H9 (cell line): ENCODE measurements around the gene PTOV1. TPM values are rescaled to one million over a fixed set of nuclear protein-coding genes. Genes with fewer than 3 reads are reported as not detected.

Experiments used
- DNase-seq: peaks from one replicate; pipeline ENCODE4 v3.0.0-alpha.2; 2017
- H2AFZ ChIP-seq: one replicate; pipeline ENCODE4 v1.6.1; 2013; ENCODE audit warnings: mild to moderate bottlenecking, low read length, control low read depth, moderate library complexity
- H2AK5ac ChIP-seq: 2 replicates; pipeline ENCODE4 v1.6.1; 2013; ENCODE audit warnings: low read length, control low read depth, mixed read lengths; ENCODE audit not compliant: insufficient read length
- H2BK120ac ChIP-seq: one replicate; pipeline ENCODE4 v1.6.1; 2013; ENCODE audit warnings: low read depth, mild to moderate bottlenecking, low read length, control low read depth, inconsistent platforms; ENCODE audit not compliant: poor library complexity, severe bottlenecking
- H2BK12ac ChIP-seq: 2 replicates; pipeline ENCODE4 v1.6.1; 2013; ENCODE audit warnings: low read length, control low read depth, mixed read lengths, low read depth; ENCODE audit not compliant: insufficient read length
- H2BK15ac ChIP-seq: 2 replicates; pipeline ENCODE4 v1.6.1; 2013; ENCODE audit warnings: low read depth, low read length, control low read depth
- H2BK20ac ChIP-seq: one replicate; pipeline ENCODE4 v1.6.1; 2013; ENCODE audit warnings: low read depth, mild to moderate bottlenecking, low read length, control low read depth, inconsistent platforms; ENCODE audit not compliant: poor library complexity, severe bottlenecking
- H2BK5ac ChIP-seq: 2 replicates; pipeline ENCODE4 v1.6.1; 2013; ENCODE audit warnings: low read length, control low read depth, mixed read lengths; ENCODE audit not compliant: insufficient read length
- H3K14ac ChIP-seq: 2 replicates; pipeline ENCODE4 v1.6.1; 2013; ENCODE audit warnings: low read length, control low read depth; ENCODE audit not compliant: insufficient read depth
- H3K18ac ChIP-seq: 2 replicates; pipeline ENCODE4 v1.6.1; 2013; ENCODE audit warnings: low read depth, mild to moderate bottlenecking, mixed read lengths, low read length, control low read depth; ENCODE audit not compliant: insufficient read length
- H3K23ac ChIP-seq: 2 replicates; pipeline ENCODE4 v1.6.1; 2013; ENCODE audit warnings: low read length, control low read depth, mixed read lengths, low read depth; ENCODE audit not compliant: insufficient read length
- H3K23me2 ChIP-seq: 2 replicates; pipeline ENCODE4 v1.6.1; 2013; ENCODE audit warnings: low read depth, mild to moderate bottlenecking, mixed read lengths, low read length, control low read depth; ENCODE audit not compliant: insufficient read length, poor library complexity, severe bottlenecking
- H3K27ac ChIP-seq: 2 replicates; pipeline ENCODE4 v1.5.1; 2013; ENCODE audit warnings: low read length, control low read depth, mixed read lengths, low read depth; ENCODE audit not compliant: insufficient read length
- H3K27me3 ChIP-seq: 2 replicates; pipeline ENCODE4 v1.6.1; 2013; ENCODE audit warnings: low read length, control low read depth, inconsistent platforms; ENCODE audit not compliant: insufficient read depth
- H3K4ac ChIP-seq: 2 replicates; pipeline ENCODE4 v1.6.1; 2013; ENCODE audit warnings: low read depth, mild to moderate bottlenecking, control low read depth, inconsistent platforms, low read length, moderate library complexity
- H3K4me1 ChIP-seq: 2 replicates; pipeline ENCODE4 v1.6.1; 2013; ENCODE audit warnings: low read length, control low read depth, inconsistent platforms; ENCODE audit not compliant: insufficient read depth
- H3K4me2 ChIP-seq: 2 replicates; pipeline ENCODE4 v1.6.1; 2013; ENCODE audit warnings: low read length, control low read depth, mixed read lengths; ENCODE audit not compliant: insufficient read length, insufficient read depth
- H3K56ac ChIP-seq: 2 replicates; pipeline ENCODE4 v1.6.1; 2013; ENCODE audit warnings: low read depth, mild to moderate bottlenecking, mixed read lengths, low read length, control low read depth; ENCODE audit not compliant: insufficient read length
- H3K79me1 ChIP-seq: 2 replicates; pipeline ENCODE4 v1.6.1; 2013; ENCODE audit warnings: low read depth, mild to moderate bottlenecking, moderate library complexity, low read length, control low read depth, inconsistent platforms; ENCODE audit not compliant: insufficient read depth, poor library complexity, severe bottlenecking
- H3K79me2 ChIP-seq: 2 replicates; pipeline ENCODE4 v1.6.1; 2013; ENCODE audit warnings: low read length, control low read depth, inconsistent platforms; ENCODE audit not compliant: insufficient read depth
- H3K9ac ChIP-seq: 2 replicates; pipeline ENCODE4 v1.6.1; 2013; ENCODE audit warnings: low read length, control low read depth, mixed read lengths; ENCODE audit not compliant: insufficient read length; ENCODE audit errors: extremely low read depth
- H3K9me3 ChIP-seq: one replicate; pipeline ENCODE4 v1.6.1; 2013; ENCODE audit warnings: low read depth, low read length, inconsistent platforms; ENCODE audit not compliant: control insufficient read depth
- H3T11ph ChIP-seq: one replicate; pipeline ENCODE4 v1.6.1; 2013; ENCODE audit warnings: mild to moderate bottlenecking, low read length, control low read depth, inconsistent platforms
- H4K20me1 ChIP-seq: one replicate; pipeline ENCODE4 v1.6.1; 2013; ENCODE audit not compliant: control insufficient read depth, insufficient read length, insufficient read depth
- H4K5ac ChIP-seq: 2 replicates; pipeline ENCODE4 v1.6.1; 2013; ENCODE audit warnings: low read depth, mild to moderate bottlenecking, mixed read lengths, low read length, control low read depth; ENCODE audit not compliant: insufficient read length
- H4K8ac ChIP-seq: replicated peaks from 2 replicates; pipeline ENCODE4 v1.6.1; 2013; ENCODE audit warnings: low read length, control low read depth, mixed read lengths, low read depth; ENCODE audit not compliant: insufficient read length
- H4K91ac ChIP-seq: 2 replicates; pipeline ENCODE4 v1.6.1; 2013; ENCODE audit warnings: low read depth, mild to moderate bottlenecking, moderate library complexity, mixed read lengths, low read length, control low read depth; ENCODE audit not compliant: insufficient read length
- H3K27ac Mint-ChIP-seq, 3 experiments: 2 replicates in 2 of 3; 3 replicates in 1 of 3; pipeline ENCODE4 v1.8.0; 2020 to 2021; ENCODE audit warnings: mixed read lengths in 3 of 3, mild to moderate bottlenecking in 1 of 3, moderate library complexity in 1 of 3
- H3K27me3 Mint-ChIP-seq: 2 replicates; pipeline ENCODE4 v1.8.0; 2021; ENCODE audit warnings: low read depth, mild to moderate bottlenecking, moderate library complexity, mixed read lengths
- H3K36me3 Mint-ChIP-seq, 3 experiments: 2 replicates in 2 of 3; 3 replicates in 1 of 3; pipeline ENCODE4 v1.8.0; 2020 to 2021; ENCODE audit warnings: low read depth in 3 of 3, mixed read lengths in 3 of 3; ENCODE audit not compliant: insufficient read depth in 1 of 3
- H3K4me1 Mint-ChIP-seq, 2 experiments: 2 replicates each; pipeline ENCODE4 v1.8.0; 2020; ENCODE audit warnings: mixed read lengths in 2 of 2
- H3K4me3 Mint-ChIP-seq, 2 experiments: 2 replicates in 1 of 2; 3 replicates in 1 of 2; pipeline ENCODE4 v1.8.0; 2020 to 2021; ENCODE audit warnings: mild to moderate bottlenecking in 2 of 2, mixed read lengths in 2 of 2, moderate library complexity in 1 of 2
- H3K9me3 Mint-ChIP-seq, 2 experiments: 2 replicates in 1 of 2; 3 replicates in 1 of 2; pipeline ENCODE4 v1.8.0; 2020; ENCODE audit warnings: mild to moderate bottlenecking in 2 of 2, mixed read lengths in 2 of 2, moderate library complexity in 1 of 2
- WGBS: extraction: QIAGEN DNeasy Blood & Tissue Kit; methylation state at CpG from one replicate; pipeline ENCODE4 v1.1.7; 2013; ENCODE audit warnings: missing lambda C conversion rate, low lambda C conversion rate, mixed read lengths; ENCODE audit not compliant: insufficient read length; ENCODE audit errors: extremely low coverage; 5-methylcytosine and 5-hydroxymethylcytosine counted together
- total RNA-seq: library from RNA; stranded (reverse); gene quantifications from 2 replicates; pipeline ENCODE4 v1.2.1, GENCODE V29; 2021
- TF ChIP-seq, protein P1 (sequence below): fragments of 200-600 bp; sonication (generic); conservative IDR thresholded peaks from 3 replicates; pipeline ENCODE4 v1.8.0; 2021; ENCODE audit warnings: antibody characterized with exemption, mild to moderate bottlenecking

The PTOV1 gene
- total RNA-seq, 1 experiment from 2014 or later = 309 TPM

DNA sequence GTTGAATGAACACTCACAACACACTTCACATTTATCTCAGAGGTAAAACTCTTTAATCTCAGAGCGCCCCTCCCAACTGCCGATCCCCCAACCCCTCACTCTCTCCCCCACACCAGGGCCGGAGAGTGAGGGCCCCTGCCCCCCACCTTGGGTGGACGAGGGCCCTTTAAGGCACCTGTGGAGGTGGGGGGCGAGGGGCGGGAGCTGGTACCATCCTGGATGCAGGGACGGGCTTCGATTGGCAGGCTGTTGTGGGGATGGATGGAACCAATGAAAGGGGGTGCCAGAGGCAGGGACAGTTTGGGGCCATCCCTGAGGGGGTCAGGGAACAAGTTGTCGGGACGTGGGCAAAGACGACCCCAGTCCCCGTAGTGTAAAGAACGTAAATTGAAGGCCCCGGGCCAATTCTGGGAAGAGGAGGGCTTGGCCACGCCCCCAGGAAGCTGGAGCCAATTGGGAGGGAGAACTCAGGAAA, 18.1 kb downstream of the PTOV1 start:
- Mint-ChIP-seq H3K27ac (no peak overlapping the region; a peak in 1 of 7 replicates), H3K27me3 (no peaks in the 10 kb centered on the region)
- H2BK5ac ChIP-seq = no peak overlapping the region

More for the DNA sequence above, 18.1 kb downstream of the PTOV1 start:
- no peak overlapping the region for H2AFZ ChIP-seq
- no peak overlapping the region for H3K23ac ChIP-seq
- H3K9me3 ChIP-seq = no peaks in the 10 kb centered on the region
- no peaks in the 10 kb centered on the region for H4K20me1 ChIP-seq
- H3K79me2 ChIP-seq = no peaks in the 10 kb centered on the region; the same call in 1 of the 2 replicates
- no peaks in the 10 kb centered on the region for H3K9me3 Mint-ChIP-seq
- H3K4me3 Mint-ChIP-seq = no peak overlapping the region
- no peak overlapping the region for H2BK120ac ChIP-seq
- no peak overlapping the region for H3K27ac ChIP-seq
- H2BK15ac ChIP-seq = no peak overlapping the region
- H3K27me3 ChIP-seq = no peaks in the 10 kb centered on the region
- no peak overlapping the region for H3K4ac ChIP-seq
- peaks cover 20 to 29% of the 10 kb centered on the region in 2 experiments for H3K4me1 Mint-ChIP-seq
- H4K91ac ChIP-seq = no peak overlapping the region
- H3T11ph ChIP-seq = no peak overlapping the region
- H3K4me1 ChIP-seq = peaks cover 2% of the 10 kb centered on the region; the same call in 1 of the 2 replicates
- no peak overlapping the region for H4K5ac ChIP-seq
- H3K18ac ChIP-seq = no peak overlapping the region
- peak overlapping the region; percentile 40 for H3K4me2 ChIP-seq
- no peak overlapping the region for H3K14ac ChIP-seq
- no peak overlapping the region for H2AK5ac ChIP-seq
- WGBS = no CpG with 5 or more reads among the region's 15 CpGs
- H3K79me1 ChIP-seq = peaks cover 5% of the 10 kb centered on the region
- DNase-seq = no peak
- no peak overlapping the region for H2BK20ac ChIP-seq
- H4K8ac ChIP-seq = no peak overlapping the region
- no peak overlapping the region for H3K56ac ChIP-seq
- peaks cover 15% of the 10 kb centered on the region for H3K23me2 ChIP-seq
- no peak overlapping the region for H2BK12ac ChIP-seq
- peaks cover 18 to 33% (median 19%) of the 10 kb centered on the region in 3 experiments; a peak in 6 of 7 replicates for H3K36me3 Mint-ChIP-seq
- TF ChIP-seq, protein P1, sequence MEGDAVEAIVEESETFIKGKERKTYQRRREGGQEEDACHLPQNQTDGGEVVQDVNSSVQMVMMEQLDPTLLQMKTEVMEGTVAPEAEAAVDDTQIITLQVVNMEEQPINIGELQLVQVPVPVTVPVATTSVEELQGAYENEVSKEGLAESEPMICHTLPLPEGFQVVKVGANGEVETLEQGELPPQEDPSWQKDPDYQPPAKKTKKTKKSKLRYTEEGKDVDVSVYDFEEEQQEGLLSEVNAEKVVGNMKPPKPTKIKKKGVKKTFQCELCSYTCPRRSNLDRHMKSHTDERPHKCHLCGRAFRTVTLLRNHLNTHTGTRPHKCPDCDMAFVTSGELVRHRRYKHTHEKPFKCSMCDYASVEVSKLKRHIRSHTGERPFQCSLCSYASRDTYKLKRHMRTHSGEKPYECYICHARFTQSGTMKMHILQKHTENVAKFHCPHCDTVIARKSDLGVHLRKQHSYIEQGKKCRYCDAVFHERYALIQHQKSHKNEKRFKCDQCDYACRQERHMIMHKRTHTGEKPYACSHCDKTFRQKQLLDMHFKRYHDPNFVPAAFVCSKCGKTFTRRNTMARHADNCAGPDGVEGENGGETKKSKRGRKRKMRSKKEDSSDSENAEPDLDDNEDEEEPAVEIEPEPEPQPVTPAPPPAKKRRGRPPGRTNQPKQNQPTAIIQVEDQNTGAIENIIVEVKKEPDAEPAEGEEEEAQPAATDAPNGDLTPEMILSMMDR = no peak
- no peak overlapping the region for H3K9ac ChIP-seq
